HepG2 (cell line): ENCODE results near the gene P3R3URF. TPM values are rescaled to one million over a fixed set of nuclear protein-coding genes. Genes with fewer than 3 reads are reported as not detected.

Experiments
- ATF4 ChIP-seq, 2 experiments: fragments of 450-650 bp in 1 of 2; sonication (generic) in 1 of 2; formaldehyde crosslinking; IDR thresholded peaks; 2 replicates each; pipeline versions ENCODE4 v1.5.0 to v1.8.0; 2020 to 2022; ENCODE audit warnings: mild to moderate bottlenecking in 1 of 2, missing genetic modification reagents in 1 of 2
- BCLAF1 ChIP-seq: fragments of 450-650 bp; IDR thresholded peaks from 2 replicates; pipeline ENCODE4 v1.6.1; 2017; ENCODE audit warnings: mild to moderate bottlenecking
- CHD4 ChIP-seq: fragments of 200-600 bp; sonication (generic); IDR thresholded peaks from 2 replicates; pipeline ENCODE4 v1.7.0; 2017; ENCODE audit warnings: mild to moderate bottlenecking, low read length, borderline replicate concordance
- ELK4 ChIP-seq: sonication (generic); formaldehyde crosslinking; IDR thresholded peaks from 2 replicates; pipeline ENCODE4 v1.9.0; 2021; ENCODE audit warnings: missing genetic modification reagents, borderline replicate concordance
- SALL1 ChIP-seq: sonication (generic); formaldehyde crosslinking; IDR thresholded peaks from 2 replicates; pipeline ENCODE4 v1.8.0; 2022; ENCODE audit warnings: mild to moderate bottlenecking, missing genetic modification reagents
- SIX4 ChIP-seq: sonication (generic); formaldehyde crosslinking; IDR thresholded peaks from 2 replicates; pipeline ENCODE4 v1.4.0; 2020; ENCODE audit warnings: missing genetic modification reagents
- SMAD3 ChIP-seq: sonication (generic); formaldehyde crosslinking; IDR thresholded peaks from 2 replicates; pipeline ENCODE4 v1.4.0; 2020; ENCODE audit warnings: missing genetic modification reagents
- ZNF224 ChIP-seq: sonication (generic); formaldehyde crosslinking; IDR thresholded peaks from 2 replicates; pipeline ENCODE4 v1.5.0; 2020; ENCODE audit warnings: mild to moderate bottlenecking, missing genetic modification reagents
- ZNF331 ChIP-seq: sonication (generic); formaldehyde crosslinking; IDR thresholded peaks from 2 replicates; pipeline ENCODE4 v1.4.0; 2020; ENCODE audit warnings: missing genetic modification reagents
- ZNF761 ChIP-seq: sonication (generic); formaldehyde crosslinking; conservative IDR thresholded peaks from 2 replicates; pipeline ENCODE4 v1.4.0; 2020; ENCODE audit warnings: mild to moderate bottlenecking, missing genetic modification reagents
- ZNF770 ChIP-seq: sonication (generic); formaldehyde crosslinking; IDR thresholded peaks from 2 replicates; pipeline ENCODE4 v1.5.0; 2020; ENCODE audit warnings: mild to moderate bottlenecking, missing genetic modification reagents
- polyA plus RNA-seq, 8 experiments: library from polyadenylated mRNA; depleted of rRNA in 3 of 8; stranded (reverse) in 7 of 8; unstranded in 1 of 8; fragments of >200 nt; fragmentation: Illumina TruSeq in 4 of 8; extraction: Trizol in 4 of 8; gene quantifications; 2 replicates each; pipeline versions ENCODE4 v1.2.1 to v1.2.3, GENCODE V29; 2011 to 2016; ENCODE audit warnings: low read depth in 4 of 8, missing spikeins in 1 of 8, mixed read lengths in 1 of 8; ENCODE audit not compliant: insufficient read depth in 1 of 8
- total RNA-seq, 5 experiments: library from RNA; depleted of rRNA; stranded (reverse); fragments of >200 nt; fragmentation: Illumina TruSeq; extraction: Trizol; gene quantifications; 2 replicates each; pipeline ENCODE4 v1.2.3, GENCODE V29; 2016; ENCODE audit warnings: low read depth in 1 of 5
- TF ChIP-seq, protein P1 (sequence below): sonication (generic); formaldehyde crosslinking; conservative IDR thresholded peaks from 2 replicates; pipeline ENCODE4 v1.8.1; 2023; ENCODE audit warnings: missing genetic modification reagents
- TF ChIP-seq, protein P2 (sequence below): sonication (generic); formaldehyde crosslinking; IDR thresholded peaks from 2 replicates; pipeline ENCODE4 v1.8.0; 2022; ENCODE audit warnings: mild to moderate bottlenecking, missing genetic modification reagents, moderate library complexity
- TF ChIP-seq, protein P3 (sequence below): sonication (generic); formaldehyde crosslinking; IDR thresholded peaks from 2 replicates; pipeline ENCODE4 v1.5.1; 2020; ENCODE audit warnings: mild to moderate bottlenecking, missing genetic modification reagents, moderate library complexity

The P3R3URF gene
- total and polyA plus RNA-seq, 2 of the 13 experiments (the other 11 are each of a cell fraction or from before 2014, with no cell fraction given) = not detected

DNA sequence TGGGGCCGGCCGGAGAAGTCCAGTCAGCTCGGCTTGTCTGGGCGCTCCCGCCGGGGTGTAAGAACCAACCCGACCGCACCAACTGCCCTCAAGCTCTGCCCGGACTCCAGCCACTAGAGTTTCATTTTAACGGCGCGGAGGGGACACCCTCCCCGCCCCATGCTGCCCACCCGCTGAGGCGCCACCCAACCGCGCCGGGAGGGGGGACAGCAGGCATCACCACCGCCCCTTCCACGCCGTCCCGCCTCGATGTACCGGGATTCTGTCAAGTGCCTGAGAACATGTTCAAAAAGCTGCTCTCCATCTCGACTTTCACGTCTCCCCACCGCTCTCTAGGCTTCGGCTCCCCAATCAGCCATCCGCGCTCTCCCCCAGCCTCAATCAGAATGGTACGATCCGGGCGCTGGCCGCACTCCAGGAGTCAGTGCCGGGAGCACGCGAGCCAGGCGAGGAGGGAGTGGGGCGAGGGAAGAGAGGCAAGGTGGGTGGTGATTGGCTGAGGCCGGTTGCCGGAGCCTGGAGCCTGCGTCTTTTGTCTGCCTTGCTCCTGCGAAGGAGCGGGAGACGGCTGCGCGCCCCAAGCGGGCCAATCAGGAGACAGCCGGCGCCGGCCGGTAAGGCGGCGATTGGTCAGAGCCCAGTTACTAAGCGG, 43.6 kb downstream of the P3R3URF start, which contains the start of gene PIK3R3 (continued):
- TF ChIP-seq ELK4 (CRISPR knock-in tag) = peak; percentile 83; the same call in 1 of the 2 replicates
- peak in 1 of 2 experiments; percentile 92; a peak in 2 of 4 replicates for TF ChIP-seq ATF4 (CRISPR knock-in tag; IDR thresholded peaks at IDR 0.05)
- no peak for TF ChIP-seq CHD4
- no peak for TF ChIP-seq ZNF224 (CRISPR knock-in tag)
- TF ChIP-seq ZNF761 = peak; percentile 94
- TF ChIP-seq, protein P1, sequence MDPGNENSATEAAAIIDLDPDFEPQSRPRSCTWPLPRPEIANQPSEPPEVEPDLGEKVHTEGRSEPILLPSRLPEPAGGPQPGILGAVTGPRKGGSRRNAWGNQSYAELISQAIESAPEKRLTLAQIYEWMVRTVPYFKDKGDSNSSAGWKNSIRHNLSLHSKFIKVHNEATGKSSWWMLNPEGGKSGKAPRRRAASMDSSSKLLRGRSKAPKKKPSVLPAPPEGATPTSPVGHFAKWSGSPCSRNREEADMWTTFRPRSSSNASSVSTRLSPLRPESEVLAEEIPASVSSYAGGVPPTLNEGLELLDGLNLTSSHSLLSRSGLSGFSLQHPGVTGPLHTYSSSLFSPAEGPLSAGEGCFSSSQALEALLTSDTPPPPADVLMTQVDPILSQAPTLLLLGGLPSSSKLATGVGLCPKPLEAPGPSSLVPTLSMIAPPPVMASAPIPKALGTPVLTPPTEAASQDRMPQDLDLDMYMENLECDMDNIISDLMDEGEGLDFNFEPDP (CRISPR knock-in tag) = peak; percentile 99
- TF ChIP-seq, protein P2, sequence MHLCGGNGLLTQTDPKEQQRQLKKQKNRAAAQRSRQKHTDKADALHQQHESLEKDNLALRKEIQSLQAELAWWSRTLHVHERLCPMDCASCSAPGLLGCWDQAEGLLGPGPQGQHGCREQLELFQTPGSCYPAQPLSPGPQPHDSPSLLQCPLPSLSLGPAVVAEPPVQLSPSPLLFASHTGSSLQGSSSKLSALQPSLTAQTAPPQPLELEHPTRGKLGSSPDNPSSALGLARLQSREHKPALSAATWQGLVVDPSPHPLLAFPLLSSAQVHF (CRISPR knock-in tag) = peak; percentile 99
- TF ChIP-seq, protein P3, sequence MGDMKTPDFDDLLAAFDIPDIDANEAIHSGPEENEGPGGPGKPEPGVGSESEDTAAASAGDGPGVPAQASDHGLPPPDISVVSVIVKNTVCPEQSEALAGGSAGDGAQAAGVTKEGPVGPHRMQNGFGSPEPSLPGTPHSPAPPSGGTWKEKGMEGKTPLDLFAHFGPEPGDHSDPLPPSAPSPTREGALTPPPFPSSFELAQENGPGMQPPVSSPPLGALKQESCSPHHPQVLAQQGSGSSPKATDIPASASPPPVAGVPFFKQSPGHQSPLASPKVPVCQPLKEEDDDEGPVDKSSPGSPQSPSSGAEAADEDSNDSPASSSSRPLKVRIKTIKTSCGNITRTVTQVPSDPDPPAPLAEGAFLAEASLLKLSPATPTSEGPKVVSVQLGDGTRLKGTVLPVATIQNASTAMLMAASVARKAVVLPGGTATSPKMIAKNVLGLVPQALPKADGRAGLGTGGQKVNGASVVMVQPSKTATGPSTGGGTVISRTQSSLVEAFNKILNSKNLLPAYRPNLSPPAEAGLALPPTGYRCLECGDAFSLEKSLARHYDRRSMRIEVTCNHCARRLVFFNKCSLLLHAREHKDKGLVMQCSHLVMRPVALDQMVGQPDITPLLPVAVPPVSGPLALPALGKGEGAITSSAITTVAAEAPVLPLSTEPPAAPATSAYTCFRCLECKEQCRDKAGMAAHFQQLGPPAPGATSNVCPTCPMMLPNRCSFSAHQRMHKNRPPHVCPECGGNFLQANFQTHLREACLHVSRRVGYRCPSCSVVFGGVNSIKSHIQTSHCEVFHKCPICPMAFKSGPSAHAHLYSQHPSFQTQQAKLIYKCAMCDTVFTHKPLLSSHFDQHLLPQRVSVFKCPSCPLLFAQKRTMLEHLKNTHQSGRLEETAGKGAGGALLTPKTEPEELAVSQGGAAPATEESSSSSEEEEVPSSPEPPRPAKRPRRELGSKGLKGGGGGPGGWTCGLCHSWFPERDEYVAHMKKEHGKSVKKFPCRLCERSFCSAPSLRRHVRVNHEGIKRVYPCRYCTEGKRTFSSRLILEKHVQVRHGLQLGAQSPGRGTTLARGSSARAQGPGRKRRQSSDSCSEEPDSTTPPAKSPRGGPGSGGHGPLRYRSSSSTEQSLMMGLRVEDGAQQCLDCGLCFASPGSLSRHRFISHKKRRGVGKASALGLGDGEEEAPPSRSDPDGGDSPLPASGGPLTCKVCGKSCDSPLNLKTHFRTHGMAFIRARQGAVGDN (CRISPR knock-in tag) = peak; percentile 99
- peak; percentile 92 for TF ChIP-seq SMAD3 (CRISPR knock-in tag)
- TF ChIP-seq ZNF331 = peak; percentile 96
- peak; percentile 53; the same call in 1 of the 2 replicates for TF ChIP-seq SIX4
- TF ChIP-seq SALL1 (CRISPR knock-in tag) = peak; percentile 99
- peak; percentile 62 for TF ChIP-seq ZNF770 (CRISPR knock-in tag)
- TF ChIP-seq BCLAF1 = no peak
